ENCODE measurements around the gene C1QTNF4.

Gene C1QTNF4

GRCh38 chr11:47595967-47596366 lies 1.8 kb upstream of the C1QTNF4 start:
- H3K4me1 ChIP-seq (ENCODE audit: control extremely low read depth in 1 of 4, control insufficient read depth in 4 of 4, insufficient read depth in 4 of 4, low read length in 3 of 4): peaks cover 8 to 40% (median 37%) of the 10 kb centered on the region in 4 experiments
- ChIA-PET CTCF (interaction anchor here (0.9 to 1.2 kb wide), 2 partner anchors 24 to 366 kb away, joined by 3 read pairs; no protein-coding TSS in a partner anchor), POLR2A (interaction anchor here (0.6 kb wide), 1 partner anchor 170 kb away, joined by 3 read pairs; no protein-coding TSS in a partner anchor)
- H3K4me3 ChIP-seq (ENCODE audit: control insufficient read depth in 1 of 7, extremely low read depth in 1 of 7, insufficient read depth in 4 of 7, low read depth in 2 of 7, low read length in 6 of 7): no peak overlapping the region
- H3K27me3 ChIP-seq (replicated peaks in 2 of 5; ENCODE audit: control insufficient read depth in 4 of 5, insufficient read depth in 5 of 5, low read length in 4 of 5): no peaks in the 10 kb centered on the region
- no peaks in the 10 kb centered on the region for H3K36me3 ChIP-seq (ENCODE audit: control insufficient read depth in 4 of 4, insufficient read depth in 4 of 4, low read length in 3 of 4)
- H3K27ac ChIP-seq (ENCODE audit: insufficient read depth in 1 of 2, low read depth in 1 of 2, low read length in 2 of 2, poor library complexity in 1 of 2, severe bottlenecking in 2 of 2): no peak overlapping the region
- DNase-seq: no peak
- 100% methylated on average over 1 of the region's 1 CpG for WGBS (ENCODE audit: insufficient coverage)
- no peaks in the 10 kb centered on the region for H3K9me3 ChIP-seq (ENCODE audit: control extremely low read depth in 1 of 5, control insufficient read depth in 4 of 5, insufficient read depth in 2 of 5, low read depth in 1 of 5, low read length in 4 of 5)

- DNase-seq: no peak
- Histone ChIP-seq H3K4me1 (ENCODE audit: control extremely low read depth in 1 of 4, control insufficient read depth in 4 of 4, insufficient read depth in 4 of 4, low read length in 3 of 4) (peaks cover 8 to 48% (median 46%) of the 10 kb centered on the region in 4 experiments), H3K4me3 (ENCODE audit: control insufficient read depth in 1 of 7, extremely low read depth in 1 of 7, insufficient read depth in 4 of 7, low read depth in 2 of 7, low read length in 6 of 7) (no peak overlapping the region), H3K27me3 (replicated peaks in 2 of 5; ENCODE audit: control insufficient read depth in 4 of 5, insufficient read depth in 5 of 5, low read length in 4 of 5) (no peaks in the 10 kb centered on the region), H3K9me3 (ENCODE audit: control extremely low read depth in 1 of 5, control insufficient read depth in 4 of 5, insufficient read depth in 2 of 5, low read depth in 1 of 5, low read length in 4 of 5) (no peaks in the 10 kb centered on the region), H3K36me3 (ENCODE audit: control insufficient read depth in 4 of 4, insufficient read depth in 4 of 4, low read length in 3 of 4) (peaks cover 0 to 3% (median under 1%) of the 10 kb centered on the region in 4 experiments), H3K27ac (ENCODE audit: insufficient read depth in 1 of 2, low read depth in 1 of 2, low read length in 2 of 2, poor library complexity in 1 of 2, severe bottlenecking in 2 of 2) (no peak overlapping the region)
- CTCF ChIA-PET: interaction anchor here (0.9 to 1.6 kb wide), 3 partner anchors 22 to 365 kb away, joined by 3 to 10 read pairs (median 4); no protein-coding TSS in a partner anchor
- POLR2A ChIA-PET: no interaction called here
- WGBS (ENCODE audit: insufficient coverage): 94% methylated on average over 6 of the region's 7 CpGs
These were observed 818 bp upstream of the C1QTNF4 start for GRCh38 chr11:47595029-47595428.

- H3K27ac ChIP-seq (ENCODE audit: insufficient read depth in 1 of 2, low read depth in 1 of 2, low read length in 2 of 2, poor library complexity in 1 of 2, severe bottlenecking in 2 of 2): peak overlapping the region in 1 of 2 experiments; percentile 43
- DNase-seq: no peak
- ChIA-PET CTCF (interaction anchor here (0.6 to 2.3 kb wide), 3 partner anchors 14 to 77 kb away, joined by 3 to 12 read pairs (median 4); partner anchors contain the start of gene CELF1), POLR2A (interaction anchor here (0.6 kb wide), 2 partner anchors 34 to 87 kb away, joined by 3 to 5 read pairs; no protein-coding TSS in a partner anchor)
- H3K36me3 ChIP-seq (ENCODE audit: control insufficient read depth in 4 of 4, insufficient read depth in 4 of 4, low read length in 3 of 4): peaks cover 0 to 18% (median 8%) of the 10 kb centered on the region in 4 experiments
- peak overlapping the region; percentile 53 to 88 (median 74) for H3K4me3 ChIP-seq (ENCODE audit: control insufficient read depth in 1 of 7, extremely low read depth in 1 of 7, insufficient read depth in 4 of 7, low read depth in 2 of 7, low read length in 6 of 7)
- no peaks in the 10 kb centered on the region for H3K9me3 ChIP-seq (ENCODE audit: control extremely low read depth in 1 of 5, control insufficient read depth in 4 of 5, insufficient read depth in 2 of 5, low read depth in 1 of 5, low read length in 4 of 5)
- H3K4me1 ChIP-seq (ENCODE audit: control extremely low read depth in 1 of 4, control insufficient read depth in 4 of 4, insufficient read depth in 4 of 4, low read length in 3 of 4): peaks cover 8 to 61% (median 60%) of the 10 kb centered on the region in 4 experiments
- no peaks in the 10 kb centered on the region for H3K27me3 ChIP-seq (replicated peaks in 2 of 5; ENCODE audit: control insufficient read depth in 4 of 5, insufficient read depth in 5 of 5, low read length in 4 of 5)
- WGBS (ENCODE audit: insufficient coverage): 3% methylated on average over 4 of the region's 6 CpGs
These were observed 698 bp downstream of the C1QTNF4 start for GRCh38 chr11:47593492-47593933.

GRCh38 chr11:47592970-47593369 lies 1.2 kb downstream of the C1QTNF4 start:
- Histone ChIP-seq H3K9me3 (ENCODE audit: control extremely low read depth in 1 of 5, control insufficient read depth in 4 of 5, insufficient read depth in 2 of 5, low read depth in 1 of 5, low read length in 4 of 5) (no peaks in the 10 kb centered on the region), H3K4me1 (ENCODE audit: control extremely low read depth in 1 of 4, control insufficient read depth in 4 of 4, insufficient read depth in 4 of 4, low read length in 3 of 4) (peaks cover 8 to 66% (median 65%) of the 10 kb centered on the region in 4 experiments), H3K36me3 (ENCODE audit: control insufficient read depth in 4 of 4, insufficient read depth in 4 of 4, low read length in 3 of 4) (peaks cover 0 to 22% (median 9%) of the 10 kb centered on the region in 4 experiments), H3K27ac (ENCODE audit: insufficient read depth in 1 of 2, low read depth in 1 of 2, low read length in 2 of 2, poor library complexity in 1 of 2, severe bottlenecking in 2 of 2) (no peak overlapping the region), H3K27me3 (replicated peaks in 2 of 5; ENCODE audit: control insufficient read depth in 4 of 5, insufficient read depth in 5 of 5, low read length in 4 of 5) (no peaks in the 10 kb centered on the region), H3K4me3 (ENCODE audit: control insufficient read depth in 1 of 7, extremely low read depth in 1 of 7, insufficient read depth in 4 of 7, low read depth in 2 of 7, low read length in 6 of 7) (peak overlapping the region in 6 of 7 experiments; percentile 65 to 88 (median 74))
- CTCF ChIA-PET: interaction anchor here (0.6 to 2.3 kb wide), 6 partner anchors 13 to 140 kb away, joined by 3 to 12 read pairs (median 4); partner anchors contain the start of gene CELF1
- POLR2A ChIA-PET: no interaction called here
- 79% methylated on average over 2 of the region's 2 CpGs for WGBS (ENCODE audit: insufficient coverage)
- DNase-seq: no peak

GRCh38 chr11:47592251-47592650 lies 2.0 kb downstream of the C1QTNF4 start:
- Histone ChIP-seq H3K27me3 (replicated peaks in 2 of 5; ENCODE audit: control insufficient read depth in 4 of 5, insufficient read depth in 5 of 5, low read length in 4 of 5) (no peaks in the 10 kb centered on the region), H3K27ac (ENCODE audit: insufficient read depth in 1 of 2, low read depth in 1 of 2, low read length in 2 of 2, poor library complexity in 1 of 2, severe bottlenecking in 2 of 2) (peak overlapping the region in 1 of 2 experiments; percentile 1), H3K4me3 (ENCODE audit: control insufficient read depth in 1 of 7, extremely low read depth in 1 of 7, insufficient read depth in 4 of 7, low read depth in 2 of 7, low read length in 6 of 7) (peak overlapping the region in 4 of 7 experiments; percentile 38 to 88 (median 56)), H3K9me3 (ENCODE audit: control extremely low read depth in 1 of 5, control insufficient read depth in 4 of 5, insufficient read depth in 2 of 5, low read depth in 1 of 5, low read length in 4 of 5) (no peaks in the 10 kb centered on the region), H3K36me3 (ENCODE audit: control insufficient read depth in 4 of 4, insufficient read depth in 4 of 4, low read length in 3 of 4) (peaks cover 0 to 25% (median 9%) of the 10 kb centered on the region in 4 experiments), H3K4me1 (ENCODE audit: control extremely low read depth in 1 of 4, control insufficient read depth in 4 of 4, insufficient read depth in 4 of 4, low read length in 3 of 4) (peaks cover 8 to 74% (median 72%) of the 10 kb centered on the region in 4 experiments)
- ChIA-PET POLR2A (interaction anchor here (1.2 kb wide), 1 partner anchor 14 kb away, joined by 3 read pairs; the partner anchor contains the start of genes KBTBD4 and NDUFS3), CTCF (interaction anchor here (0.7 to 2.3 kb wide), 10 partner anchors 11 to 328 kb away, joined by 3 to 12 read pairs (median 3); partner anchors contain the start of gene CELF1)
- peak in 2 of 3 donors; percentile 32 to 53 for DNase-seq
- WGBS (ENCODE audit: insufficient coverage): 69% methylated on average over 3 of the region's 4 CpGs

GRCh38 chr11:47591764-47592163 lies 2.4 kb downstream of the C1QTNF4 start:
- 6% methylated on average over 7 of the region's 7 CpGs for WGBS (ENCODE audit: insufficient coverage)
- Histone ChIP-seq H3K4me1 (ENCODE audit: control extremely low read depth in 1 of 4, control insufficient read depth in 4 of 4, insufficient read depth in 4 of 4, low read length in 3 of 4) (peaks cover 8 to 78% (median 76%) of the 10 kb centered on the region in 4 experiments), H3K9me3 (ENCODE audit: control extremely low read depth in 1 of 5, control insufficient read depth in 4 of 5, insufficient read depth in 2 of 5, low read depth in 1 of 5, low read length in 4 of 5) (no peaks in the 10 kb centered on the region), H3K27ac (ENCODE audit: insufficient read depth in 1 of 2, low read depth in 1 of 2, low read length in 2 of 2, poor library complexity in 1 of 2, severe bottlenecking in 2 of 2) (peak overlapping the region; percentile 52 to 58), H3K27me3 (replicated peaks in 2 of 5; ENCODE audit: control insufficient read depth in 4 of 5, insufficient read depth in 5 of 5, low read length in 4 of 5) (no peaks in the 10 kb centered on the region), H3K4me3 (ENCODE audit: control insufficient read depth in 1 of 7, extremely low read depth in 1 of 7, insufficient read depth in 4 of 7, low read depth in 2 of 7, low read length in 6 of 7) (peak overlapping the region in 5 of 7 experiments; percentile 19 to 88 (median 48)), H3K36me3 (ENCODE audit: control insufficient read depth in 4 of 4, insufficient read depth in 4 of 4, low read length in 3 of 4) (peaks cover 0 to 29% (median 9%) of the 10 kb centered on the region in 4 experiments)
- POLR2A ChIA-PET: interaction anchor here (1.0 to 1.2 kb wide), 2 partner anchors 13 to 39 kb away, joined by 3 read pairs; partner anchors contain the start of genes CELF1, KBTBD4 and NDUFS3
- peak; percentile 47 to 88 (median 85) for DNase-seq
- CTCF ChIA-PET: interaction anchor here (0.7 to 2.3 kb wide), 8 partner anchors 10 to 328 kb away, joined by 3 to 12 read pairs (median 3); no protein-coding TSS in a partner anchor

Measured in common myeloid progenitor, CD34-positive (primary cell).